ENCODE data around the gene SWI5.
"Not testable (repeated sequence)": the region's sequence is repeated elsewhere in the genome, so short reads cannot be mapped to it uniquely, and the experiment has no call there.

Gene SWI5

DNA sequence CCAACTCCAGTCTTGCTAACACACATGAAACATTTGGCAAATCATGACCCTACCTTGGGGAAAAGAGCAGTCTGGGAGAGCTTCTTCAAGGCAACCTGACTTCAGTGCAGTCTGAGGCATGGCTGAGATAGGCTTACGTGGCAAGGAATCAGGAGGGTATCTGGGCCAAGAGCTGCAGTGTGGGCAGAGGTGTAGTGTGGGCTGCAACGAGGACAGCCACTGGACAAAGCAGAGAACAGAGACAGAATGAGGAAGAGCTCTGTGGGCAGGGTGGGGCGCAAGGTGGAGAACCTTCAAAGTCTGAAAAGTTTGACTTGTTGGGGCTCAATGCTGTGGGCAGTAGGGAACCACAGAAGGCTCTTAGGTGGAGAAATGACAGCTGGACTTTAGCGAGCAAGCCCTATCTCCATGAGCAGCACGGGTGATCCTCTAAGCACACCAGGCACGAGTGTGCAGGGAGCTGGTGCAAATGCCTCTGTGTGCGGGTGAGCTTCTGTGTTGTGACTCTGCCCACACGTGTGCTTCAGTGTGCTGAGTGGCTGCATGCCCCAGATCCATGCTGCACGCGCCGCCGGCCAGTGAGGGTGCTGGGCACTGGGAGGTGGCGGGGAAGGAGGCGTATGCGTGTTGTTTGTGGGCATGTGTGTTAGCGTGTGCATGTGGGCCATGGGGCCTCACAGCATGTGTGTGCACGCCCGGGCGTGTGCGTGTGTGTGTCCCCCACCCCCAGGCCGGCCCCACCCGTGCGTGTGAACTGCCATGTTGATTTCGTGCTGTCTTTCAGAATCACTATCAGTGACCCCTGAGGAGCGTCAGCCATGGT is 23.5 kb upstream of the SWI5 start:
- no peak for DNase-seq

DNA sequence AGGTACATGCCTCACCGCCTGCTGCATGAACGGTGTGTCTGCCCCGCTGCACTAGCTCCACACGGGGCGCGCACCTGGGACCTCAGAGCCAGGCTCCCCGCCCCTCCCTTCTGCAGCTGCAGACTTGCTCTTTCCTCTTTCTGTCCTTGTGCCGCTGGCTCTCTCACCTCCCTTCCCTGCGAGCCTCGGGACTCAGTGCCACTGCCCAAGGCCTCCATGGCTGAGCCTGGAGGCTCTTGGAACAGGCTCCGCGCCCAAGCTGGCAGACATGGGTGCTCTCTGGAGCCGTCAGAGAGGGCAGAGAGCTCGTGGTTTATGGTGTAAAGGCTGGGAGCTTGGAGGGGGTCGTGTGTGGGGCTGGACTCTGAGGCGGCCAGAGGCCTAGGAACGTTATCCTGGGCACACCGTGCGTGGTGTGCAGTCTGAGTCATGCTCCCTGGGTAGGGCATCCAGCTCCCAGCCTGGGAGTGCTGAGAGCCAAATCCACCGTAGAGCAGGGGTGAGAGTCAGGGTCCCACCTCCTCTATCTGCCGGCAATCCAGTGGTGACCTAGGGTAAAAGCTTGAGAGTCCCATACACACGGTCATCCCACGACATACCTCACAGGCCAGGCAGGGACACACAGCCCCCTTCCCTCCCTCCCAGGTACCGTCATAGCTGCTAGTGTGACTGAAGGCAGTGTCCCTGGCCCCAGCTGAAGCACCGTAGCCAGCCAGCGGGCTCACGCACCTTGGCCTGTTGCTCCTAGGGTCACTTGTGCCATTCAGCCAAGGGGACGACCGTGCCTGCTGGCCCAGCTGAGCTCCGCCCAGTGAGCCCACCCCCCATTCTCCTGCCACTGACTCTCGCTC is 22.7 kb upstream of the SWI5 start:
- no peak for DNase-seq

DNA sequence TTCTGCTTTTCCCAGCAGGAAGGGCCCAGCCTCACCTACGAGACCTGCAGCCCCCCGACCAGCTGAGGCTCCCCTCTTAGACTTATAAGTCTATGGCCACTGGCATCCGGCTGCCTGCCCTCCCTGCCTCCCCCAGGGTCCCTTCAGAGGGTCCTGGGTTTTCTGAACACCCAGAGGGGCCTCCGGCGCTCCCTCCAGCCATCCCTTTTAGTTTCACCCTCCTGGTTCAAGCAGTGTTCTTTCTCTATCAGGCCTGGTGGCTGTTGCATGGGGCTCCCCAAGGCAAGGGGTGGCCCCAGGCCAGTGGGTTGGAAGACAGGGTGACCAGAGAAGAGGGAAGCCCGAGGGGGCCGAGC is 22.1 kb upstream of the SWI5 start:
- no peak for DNase-seq

DNA sequence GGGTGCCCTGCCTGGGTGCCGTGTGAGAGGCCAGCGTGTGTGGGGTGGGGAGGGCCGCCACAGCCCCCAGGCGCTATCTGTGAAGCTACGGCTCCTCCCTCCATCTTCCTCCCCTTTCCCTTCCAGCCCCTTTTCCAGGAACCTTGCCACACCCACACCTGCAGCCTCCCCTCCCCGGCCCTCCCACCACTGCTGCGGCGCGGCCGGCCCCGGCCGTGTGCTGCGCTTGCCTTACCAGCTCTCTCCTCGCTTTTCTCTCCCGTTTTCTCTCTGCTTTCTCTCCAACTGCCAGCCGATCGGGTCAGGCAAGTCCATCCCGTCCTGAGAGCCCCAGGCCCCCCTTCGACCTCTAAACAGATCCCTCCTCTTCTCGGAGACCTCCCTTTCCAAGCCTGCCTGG is 21.7 kb upstream of the SWI5 start:
- no peak for DNase-seq

DNA sequence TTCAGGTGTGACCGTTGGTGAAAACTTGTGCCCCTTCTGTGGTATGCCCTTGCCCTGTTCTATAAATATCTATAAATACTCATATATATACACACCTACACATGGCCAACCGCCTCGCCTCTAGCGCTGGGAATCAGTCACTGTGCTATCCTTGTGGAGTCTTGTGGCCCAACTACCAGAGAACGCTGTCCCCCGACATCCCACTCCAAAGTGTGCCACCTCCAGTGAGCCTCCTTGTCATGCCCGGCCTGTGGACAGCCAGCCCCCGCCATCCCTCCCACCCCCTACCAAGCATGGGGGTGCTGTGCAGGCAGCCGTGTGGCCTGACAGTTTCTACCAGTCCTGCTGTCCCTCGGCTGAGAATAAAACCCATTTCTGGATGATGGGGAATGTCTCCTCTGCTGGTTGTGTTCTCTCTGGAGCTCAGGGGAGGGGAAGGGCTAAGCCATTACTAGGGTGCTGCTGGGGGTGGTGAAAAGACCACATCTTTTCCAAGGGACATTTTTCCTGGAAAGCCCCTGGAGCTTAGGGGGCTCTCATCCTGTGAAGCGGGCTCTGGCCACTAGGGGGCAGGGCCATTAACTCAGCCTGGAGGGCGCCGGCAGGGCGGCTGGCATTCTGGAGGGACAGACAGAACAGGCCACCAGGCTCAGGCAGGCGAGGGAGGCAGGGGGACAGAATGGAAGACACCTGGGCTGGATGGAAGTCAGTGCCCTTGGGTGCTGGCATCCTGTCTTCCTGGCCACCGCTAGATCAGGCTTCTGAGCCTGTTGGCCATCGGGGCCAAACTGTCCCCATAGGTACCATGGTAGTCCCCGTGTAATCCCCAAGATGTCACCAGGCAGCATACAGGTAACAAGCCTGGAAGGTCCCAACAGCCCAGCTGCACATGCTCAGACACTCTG is 21.0 kb upstream of the SWI5 start:
- peak; percentile 24 to 60 for DNase-seq

DNA sequence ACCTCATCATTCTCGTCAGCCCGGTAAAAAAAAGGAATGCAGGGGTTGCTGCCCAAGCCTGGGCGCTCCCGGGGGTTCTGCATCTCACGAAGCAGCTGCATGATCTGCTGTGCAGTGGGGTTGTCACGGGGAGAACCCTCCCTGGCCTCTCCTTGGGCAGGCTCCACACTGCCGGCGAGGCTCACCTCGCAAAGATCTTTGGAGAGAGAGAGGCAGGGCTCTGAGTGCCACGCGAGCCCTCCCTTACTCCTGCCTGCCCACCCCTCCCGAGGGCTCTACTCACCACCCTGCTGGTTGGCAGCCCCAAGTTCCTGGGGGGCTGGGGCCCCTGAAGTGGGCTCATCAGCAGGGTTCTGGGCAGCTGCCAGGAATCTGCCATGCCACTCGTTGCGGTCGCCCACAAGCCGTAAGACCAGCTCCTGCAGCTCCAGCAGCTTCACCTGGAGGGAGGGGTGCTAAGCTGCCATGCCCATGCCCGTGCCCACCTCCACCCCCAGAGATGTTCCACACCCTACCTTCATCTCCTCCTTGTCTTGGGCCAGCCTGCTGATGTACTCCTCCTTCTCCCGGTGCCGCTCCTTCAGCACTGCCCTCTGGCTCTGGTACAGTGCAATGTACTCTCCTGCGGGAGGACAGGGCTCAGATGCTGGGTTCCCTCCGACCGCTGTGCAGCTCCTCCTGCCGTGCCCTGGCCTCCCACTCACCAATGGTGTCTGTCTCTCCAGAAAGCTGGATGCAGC is 18.8 kb upstream of the SWI5 start:
- no peak for DNase-seq

DNA sequence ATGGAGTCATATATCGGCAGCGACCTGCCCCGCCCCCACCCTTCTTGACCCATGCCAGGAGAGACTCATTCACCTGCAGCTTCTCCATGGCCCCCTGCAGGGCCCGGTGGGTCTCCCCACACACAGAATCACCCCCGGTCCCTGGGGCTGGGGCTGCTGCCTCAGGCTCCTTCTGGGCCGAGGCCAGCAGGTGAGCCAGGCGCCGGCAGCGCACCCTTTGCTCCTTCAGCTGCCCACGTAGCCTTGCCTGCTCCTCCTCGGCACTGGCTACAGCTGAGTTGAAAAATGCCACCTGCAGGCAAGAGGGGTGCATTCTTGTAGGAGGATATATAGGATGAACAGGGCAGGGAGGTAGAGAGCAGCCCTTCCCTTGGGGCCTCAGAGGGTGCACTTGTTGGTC is 18.2 kb upstream of the SWI5 start:
- no peak for DNase-seq

DNA sequence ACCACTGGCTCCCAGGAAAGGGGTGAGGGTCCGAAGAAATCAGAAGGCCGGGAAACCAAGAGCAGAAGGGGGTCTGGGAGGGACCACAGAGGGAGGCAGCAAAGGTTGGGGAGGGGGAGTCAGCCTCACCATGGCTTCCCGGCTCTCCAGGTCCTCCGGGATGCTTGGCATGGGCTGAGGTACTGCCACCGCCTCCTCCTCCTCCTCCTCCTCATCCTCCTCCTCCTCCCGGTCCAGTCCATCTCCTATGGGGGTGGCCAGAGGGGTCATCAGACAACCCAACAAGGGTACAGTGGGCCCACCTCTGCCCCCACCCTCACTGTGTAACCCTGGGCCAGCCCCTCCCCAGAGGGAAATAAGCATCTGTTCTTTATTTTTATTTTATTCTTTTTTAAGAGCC is 17.8 kb upstream of the SWI5 start:
- DNase-seq, result no peak

DNA sequence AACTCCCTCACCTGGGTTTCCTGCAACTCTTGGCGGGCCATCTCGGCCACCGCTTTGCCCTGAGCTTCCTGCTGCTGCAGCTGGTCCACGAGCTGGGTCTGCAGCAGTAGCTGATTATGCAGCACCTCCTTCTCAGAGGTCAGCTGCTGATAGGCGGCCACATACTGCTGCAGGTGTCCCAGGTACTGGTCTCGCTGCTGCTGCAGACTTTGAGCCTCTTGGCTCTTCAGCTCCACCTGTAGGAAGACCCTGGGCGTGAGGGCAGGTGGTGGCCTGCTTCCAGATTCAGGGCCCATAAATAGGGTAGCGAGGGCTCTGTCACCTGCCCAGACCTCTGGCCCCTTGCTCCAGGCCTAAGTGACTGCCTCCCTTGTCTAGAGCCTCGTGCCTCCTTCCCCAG is 16.9 kb upstream of the SWI5 start:
- no peak for DNase-seq

DNA sequence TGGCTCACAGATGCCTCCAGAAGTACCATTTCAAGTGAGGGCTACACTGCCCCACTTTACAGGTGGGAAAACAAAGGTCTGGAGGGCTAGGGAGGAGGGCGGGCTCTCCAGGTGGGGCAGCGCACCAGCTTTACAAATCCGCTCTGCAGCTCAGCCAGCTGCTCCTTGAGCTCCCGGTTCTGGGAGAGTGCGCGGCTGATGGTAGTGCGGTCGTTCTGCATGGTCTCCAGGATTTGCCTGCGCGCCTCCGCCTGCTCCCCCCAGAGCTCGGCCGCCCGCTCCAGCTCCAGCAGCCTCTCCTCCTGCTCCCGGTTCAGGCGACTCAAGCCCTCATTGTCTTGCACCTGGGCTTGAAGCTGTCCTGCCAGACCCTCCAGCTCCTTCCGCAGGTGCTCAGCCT is 15.7 kb upstream of the SWI5 start:
- DNase-seq, result no peak

DNA sequence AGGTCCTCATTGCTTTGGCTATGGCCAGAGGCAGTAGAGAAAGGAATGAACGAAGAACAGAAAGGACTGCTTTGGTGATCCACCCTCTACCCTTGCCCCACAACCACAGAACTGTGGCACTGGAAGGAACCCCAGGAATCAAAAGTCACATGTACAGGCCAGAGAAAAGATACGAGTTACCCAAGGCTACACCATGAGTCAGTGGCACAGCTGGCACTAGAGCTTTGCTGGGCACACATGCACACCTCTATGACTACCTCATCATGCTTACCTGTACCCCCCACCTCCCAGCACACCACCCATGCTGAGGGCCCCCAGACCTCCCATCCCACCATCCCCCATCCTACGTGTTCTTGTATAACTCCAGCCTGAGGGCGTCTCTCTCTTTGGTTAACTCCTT is 13.4 kb upstream of the SWI5 start:
- no peak for DNase-seq

DNA sequence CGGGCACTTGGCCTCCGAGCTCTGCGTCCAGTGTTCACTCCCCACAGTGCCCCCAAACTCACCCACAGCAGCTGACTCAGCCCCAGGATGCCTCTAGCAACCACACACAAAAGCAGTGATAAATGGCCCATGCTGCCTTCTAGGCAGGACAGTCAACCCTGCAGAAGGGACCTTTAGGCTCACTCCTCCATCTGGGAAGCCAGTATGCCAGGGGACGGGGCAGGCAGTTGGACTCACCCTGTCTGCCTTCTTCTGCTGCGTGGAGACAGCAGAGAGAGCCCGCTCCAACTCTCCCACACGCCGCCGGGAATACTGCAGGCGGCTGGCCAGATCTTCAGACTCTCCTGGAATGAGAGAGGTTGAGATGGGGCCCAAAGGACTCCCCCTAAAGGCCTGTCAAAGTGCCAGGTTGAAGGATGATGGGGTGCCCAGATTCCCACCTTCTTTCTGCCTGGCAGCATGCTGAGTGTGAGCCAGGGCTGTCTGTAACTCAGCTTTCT is 10.7 kb upstream of the SWI5 start:
- no peak for DNase-seq

DNA sequence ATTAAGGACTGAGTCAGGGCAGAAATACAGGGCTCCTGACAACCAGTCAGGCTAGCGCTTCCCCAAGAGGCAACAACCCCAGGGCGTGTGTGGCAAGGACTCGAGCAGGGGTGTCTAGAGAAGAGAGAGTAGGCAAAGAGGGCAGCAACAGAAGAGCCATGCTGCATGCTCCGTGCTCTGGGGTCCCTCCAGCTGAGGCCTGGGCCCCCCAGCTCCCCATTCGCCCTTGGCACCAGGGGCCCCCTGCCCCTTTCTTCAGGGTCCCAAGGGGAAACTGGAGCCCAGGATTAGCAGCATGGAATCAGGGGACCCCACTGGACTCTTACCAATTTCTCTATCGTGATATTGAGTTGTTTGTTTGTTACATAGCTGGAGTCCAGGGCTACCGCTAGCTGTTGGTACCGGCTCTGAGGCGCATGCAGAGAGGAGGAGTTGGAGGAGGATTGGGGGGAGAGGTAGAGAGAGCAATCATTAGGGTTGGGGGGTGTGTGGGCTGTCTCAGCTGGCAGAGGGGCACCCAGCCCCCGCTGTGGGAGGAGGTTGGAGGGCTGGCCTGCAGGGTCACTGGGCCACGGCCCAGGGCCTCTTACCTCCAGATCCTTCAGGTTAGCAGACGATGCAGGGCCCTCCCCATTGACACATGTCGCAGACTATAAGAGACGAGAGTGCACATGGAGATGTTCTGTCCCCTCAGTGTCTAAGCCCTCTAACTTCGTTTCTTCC is 9.0 kb upstream of the SWI5 start:
- DNase-seq, result no peak

DNA sequence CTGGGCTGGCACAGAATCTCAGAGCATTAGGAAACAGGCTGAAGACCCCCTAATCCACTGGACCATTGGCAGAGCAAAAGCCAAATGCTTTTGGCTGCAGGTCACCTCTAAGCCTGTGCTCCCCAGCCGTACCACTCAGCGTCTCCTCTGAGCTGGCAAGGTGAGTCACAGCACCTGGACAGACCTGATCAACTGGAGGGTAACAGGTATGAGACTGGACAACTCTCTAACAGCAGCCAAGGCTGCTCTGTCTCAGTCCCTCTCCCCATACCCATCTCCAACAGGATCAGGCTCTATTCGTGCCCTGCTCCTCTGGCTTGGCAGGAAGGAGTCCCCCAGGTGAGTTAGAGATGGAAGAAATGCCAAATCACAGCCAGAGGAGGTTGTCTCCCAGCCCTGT is 5.0 kb upstream of the SWI5 start:
- DNase-seq, result no peak

DNA sequence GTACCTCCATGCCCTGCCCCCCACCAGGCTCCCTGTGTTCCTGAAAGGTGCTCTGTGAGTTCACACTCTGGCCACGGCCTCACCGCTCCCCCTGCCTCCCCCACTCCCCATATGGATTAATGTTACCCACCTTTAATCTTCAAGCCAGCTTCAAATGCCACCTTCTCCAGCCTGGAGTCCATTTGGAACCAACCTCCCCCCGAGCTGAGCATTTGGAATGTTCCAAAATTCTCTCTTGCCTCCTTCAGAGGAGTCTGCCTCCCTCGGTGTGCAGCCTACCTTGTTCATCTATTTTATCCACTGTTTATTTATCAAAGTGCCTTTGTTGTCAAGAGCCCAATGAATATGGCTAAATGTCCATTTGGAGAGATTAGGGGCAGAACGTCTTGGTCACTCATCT is 4.6 kb upstream of the SWI5 start:
- no peak for DNase-seq

DNA sequence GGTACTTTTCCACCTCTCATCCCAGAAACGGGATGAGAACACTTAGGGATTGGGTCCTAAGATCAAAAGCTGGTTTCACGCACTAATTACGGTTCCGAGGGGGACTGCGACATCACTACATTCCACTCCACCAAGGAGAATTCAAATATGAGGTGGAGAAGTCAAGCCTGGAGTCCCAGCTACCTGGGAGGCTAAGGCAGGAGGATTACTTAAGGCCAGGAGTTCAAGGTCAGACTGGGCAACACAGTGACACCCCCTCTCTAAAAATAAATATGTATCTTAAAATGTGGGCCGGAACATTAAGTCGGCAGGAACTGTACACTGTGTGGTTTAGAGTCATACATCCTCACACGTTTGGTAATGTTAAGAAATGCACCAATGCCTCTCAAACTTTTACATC is 1.8 kb upstream of the SWI5 start:
- DNase-seq, result no peak

DNA sequence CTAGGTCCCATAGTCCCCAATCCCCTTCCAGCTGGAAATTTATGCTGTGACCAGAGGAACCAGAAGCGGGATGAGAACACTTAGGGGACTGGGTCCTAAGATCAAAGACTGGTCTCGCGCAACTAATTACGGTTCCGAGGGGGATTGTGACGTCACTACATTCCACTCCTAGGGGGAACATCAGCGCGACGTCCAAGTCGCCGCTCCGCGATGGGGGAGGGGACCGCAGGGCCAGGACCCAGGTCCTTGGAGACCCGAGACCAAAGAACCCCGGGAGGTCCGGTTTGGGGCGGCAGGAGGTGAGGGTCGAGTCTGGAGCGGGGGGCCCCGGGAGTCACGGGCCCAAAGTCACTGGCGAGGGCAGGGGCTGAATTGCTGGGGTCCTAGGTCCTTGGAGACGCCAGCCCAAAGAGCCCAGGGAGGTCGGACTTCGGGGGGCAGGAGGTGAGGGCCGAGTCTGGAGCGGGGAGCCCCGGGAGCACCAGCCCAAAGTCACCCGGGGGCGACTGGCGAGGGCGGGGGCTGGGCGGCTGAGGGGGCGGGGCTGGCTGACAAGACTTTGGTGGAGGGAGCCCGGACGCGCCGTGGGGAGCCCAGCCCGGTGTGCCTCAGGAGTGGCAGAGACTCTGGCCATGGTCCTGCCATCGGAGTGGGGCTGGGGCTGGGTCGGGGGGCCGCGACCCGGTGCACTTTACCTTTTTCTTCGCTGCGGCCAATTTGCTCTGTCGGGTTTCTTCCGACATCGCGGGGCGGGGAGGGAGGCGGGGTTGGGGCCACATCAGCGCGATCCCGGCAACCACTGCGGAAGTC is 673 bp upstream of the SWI5 start, which contains the start of gene GOLGA2:
TSS of gene GOLGA2 (minus strand) at position 810 of the 810 bp plus-strand sequence. CDS start at position 779, 31 bp downstream.
- no peak for DNase-seq

DNA sequence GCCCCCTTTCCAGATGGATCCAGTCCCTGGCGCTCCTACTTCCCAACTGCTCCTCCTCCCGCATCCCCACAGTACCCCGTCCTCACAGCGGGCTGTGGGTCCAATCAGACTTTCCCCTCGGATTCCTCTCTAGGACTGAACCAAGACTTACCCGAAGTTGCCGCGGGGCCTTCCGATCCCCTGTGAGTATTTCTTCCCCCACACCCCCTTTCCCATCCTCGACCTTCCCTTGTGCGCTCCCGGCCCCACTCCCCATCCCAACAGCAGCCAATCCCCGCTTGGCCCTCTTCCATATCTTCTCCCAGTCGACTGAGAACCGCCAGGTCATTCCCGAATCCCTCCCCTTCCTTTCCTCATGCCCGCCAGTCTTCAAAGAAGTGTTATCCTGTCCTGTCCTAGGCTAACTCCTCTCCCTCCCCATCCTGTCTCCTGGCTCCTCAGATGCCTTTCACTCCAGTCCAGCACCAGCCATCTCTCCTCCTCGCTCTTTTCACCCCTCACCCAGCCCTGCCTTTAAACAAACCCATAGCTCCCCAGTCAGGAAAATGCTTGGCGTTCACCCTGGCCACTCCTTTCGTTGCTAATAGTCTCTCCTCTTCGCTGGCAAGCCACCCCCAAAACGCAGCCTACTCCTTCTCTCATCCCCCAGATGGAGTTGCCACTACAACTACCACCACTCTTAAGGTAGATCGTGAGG is 646 bp downstream of the SWI5 start:
- peak in 1 of 2 experiments; percentile 27 for DNase-seq

DNA sequence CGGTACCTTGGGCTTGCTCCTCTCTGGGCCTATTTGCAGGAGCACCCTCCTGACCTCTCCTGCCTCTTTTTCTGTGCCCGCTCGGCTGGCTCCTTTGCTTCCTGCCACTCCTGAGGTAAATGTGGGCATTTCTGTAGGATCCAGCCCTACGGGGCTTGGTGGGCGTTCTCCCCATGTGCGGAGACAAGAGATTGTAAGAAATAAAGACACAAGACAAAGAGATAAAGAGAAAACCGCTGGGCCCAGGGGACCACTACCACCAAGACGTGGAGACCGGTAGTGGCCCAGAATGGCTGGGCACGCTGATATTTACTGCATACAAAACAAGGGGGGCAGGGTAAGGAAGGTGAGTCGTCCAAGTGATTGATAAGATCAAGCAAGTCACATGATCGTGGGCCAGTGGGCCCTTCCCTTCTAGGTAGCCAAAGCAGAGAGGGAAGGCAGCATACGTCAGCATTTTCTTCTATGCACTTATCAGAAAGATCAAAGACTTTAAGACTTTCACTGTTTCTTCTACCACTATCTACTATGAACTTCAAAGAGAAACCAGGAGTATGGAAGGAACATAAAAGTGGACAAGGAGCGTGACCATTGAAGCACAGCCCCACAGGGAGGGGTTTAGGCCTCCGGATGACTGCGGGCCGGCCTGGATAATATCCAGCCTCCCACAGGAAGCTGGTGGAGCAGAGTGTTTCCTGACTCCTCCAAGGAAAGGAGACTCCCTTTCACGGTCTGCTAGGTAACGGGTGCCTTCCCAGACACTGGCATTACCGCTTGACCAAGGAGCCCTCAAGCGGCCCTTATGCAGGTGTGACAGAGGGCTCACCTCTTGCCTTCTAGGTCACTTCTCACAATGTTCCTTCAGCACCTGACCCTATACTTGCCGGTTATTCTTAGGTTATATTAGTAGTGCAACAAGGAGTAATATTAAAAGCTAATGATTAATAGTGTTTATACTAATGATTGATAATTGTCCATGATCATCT is 3.3 kb downstream of the SWI5 start:
- not testable (repeated sequence) for DNase-seq

Measured in NCI-H524 (cell line).